NCI-H146 treated with DMSO at 0.1 percent for 48 hours (cell line): Measurements from ENCODE around the gene MICAL2.

Source experiments
- DNase-seq: peaks from one replicate; lab custom pipeline; 2025; ENCODE audit not compliant: unreplicated experiment; lab: John Stamatoyannopoulos, UW

MICAL2 gene

DNA sequence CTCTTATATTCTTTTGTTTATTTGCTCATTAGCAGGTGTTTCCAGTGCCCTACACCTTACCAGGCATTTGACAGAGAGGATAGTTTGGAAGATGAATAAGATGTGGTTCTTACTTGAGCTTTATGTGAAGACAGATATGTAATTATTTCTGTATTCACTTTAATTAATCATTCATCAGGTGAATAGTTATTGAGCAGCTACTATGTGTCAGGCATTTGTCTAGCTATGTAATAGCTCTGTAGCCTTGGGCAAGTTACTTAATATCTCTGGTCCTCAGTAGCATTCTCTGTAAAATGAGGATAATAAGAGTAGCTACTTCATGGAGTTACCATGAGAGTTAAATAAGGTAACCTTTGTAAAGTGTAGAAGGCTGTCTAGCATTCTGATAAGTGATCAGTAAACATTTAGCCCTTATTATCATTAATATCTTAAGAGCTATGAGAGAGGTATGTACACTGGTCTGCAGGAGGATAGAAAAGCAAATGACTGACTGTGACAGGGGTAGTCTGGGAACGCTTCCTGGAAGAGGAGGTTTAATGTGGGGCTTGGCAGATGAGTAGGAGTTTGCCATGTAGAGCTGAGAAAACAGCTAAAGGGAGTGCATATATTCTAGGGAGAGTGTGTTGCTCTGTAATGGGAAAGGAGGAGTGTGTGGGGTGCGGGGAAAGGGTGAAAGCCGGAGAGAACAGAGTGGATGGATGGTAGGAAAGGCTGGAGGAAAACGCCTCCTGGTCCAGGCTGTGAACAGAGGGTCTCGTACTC is 56.1 kb downstream of the MICAL2 start:
- DNase-seq: no peak

DNA sequence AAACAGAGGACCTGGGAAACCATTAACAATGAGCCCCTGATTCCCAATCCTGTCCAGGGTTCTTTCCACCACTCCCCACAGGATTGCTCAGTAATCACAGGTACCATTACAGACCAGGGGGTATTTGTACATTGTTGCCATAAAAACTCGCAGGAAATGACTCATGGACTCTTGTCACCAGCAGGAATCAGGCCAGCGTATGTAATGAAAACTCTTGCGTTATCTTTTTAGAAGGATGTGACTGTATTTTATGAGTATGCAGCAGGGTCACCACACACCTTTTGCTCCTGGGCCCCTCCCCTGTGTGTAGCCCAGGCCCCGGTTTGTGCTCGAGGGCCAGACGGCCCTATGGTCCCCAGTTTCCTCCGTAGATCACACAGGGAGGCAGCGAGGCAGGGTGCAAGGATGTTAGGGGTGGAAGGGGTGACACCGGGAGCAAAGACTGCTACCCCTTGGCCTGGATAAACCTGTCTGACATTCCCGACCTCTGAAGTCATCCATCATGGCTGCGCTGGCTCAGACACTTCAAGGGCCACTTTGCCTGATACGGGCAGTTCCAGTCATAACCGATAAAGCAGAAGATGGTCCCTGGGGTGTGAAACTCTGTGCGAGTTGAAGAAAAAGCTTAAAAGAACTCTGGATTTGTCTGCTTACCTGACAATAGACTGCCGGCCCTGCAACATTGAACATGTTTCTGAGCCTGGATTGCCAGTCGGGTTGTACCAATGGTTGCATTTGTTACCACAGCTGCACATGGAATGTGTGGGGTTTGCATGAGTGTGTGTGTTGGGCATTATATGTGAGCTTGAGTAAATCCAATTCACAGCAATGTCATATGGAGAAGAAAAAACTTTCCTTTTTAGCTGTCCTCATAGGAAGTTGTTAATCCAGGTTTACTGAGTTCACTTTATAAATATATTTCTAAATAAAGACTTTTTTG is 56.9 kb downstream of the MICAL2 start:
- DNase-seq: peak; percentile 85

DNA sequence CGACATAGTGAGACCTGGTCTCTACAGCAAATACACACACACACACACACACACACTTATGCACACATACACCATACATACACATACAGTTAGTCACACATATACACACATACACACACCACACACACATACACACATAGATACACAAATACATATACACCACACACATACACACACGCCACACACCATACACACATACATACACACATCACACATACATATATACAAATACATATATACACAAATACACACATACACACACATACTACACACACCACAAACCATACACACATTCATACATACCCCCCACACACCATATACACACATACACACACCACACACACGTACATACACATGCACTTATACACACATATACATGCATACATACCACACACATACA is 57.7 kb downstream of the MICAL2 start:
- DNase-seq: peak; percentile 6

DNA sequence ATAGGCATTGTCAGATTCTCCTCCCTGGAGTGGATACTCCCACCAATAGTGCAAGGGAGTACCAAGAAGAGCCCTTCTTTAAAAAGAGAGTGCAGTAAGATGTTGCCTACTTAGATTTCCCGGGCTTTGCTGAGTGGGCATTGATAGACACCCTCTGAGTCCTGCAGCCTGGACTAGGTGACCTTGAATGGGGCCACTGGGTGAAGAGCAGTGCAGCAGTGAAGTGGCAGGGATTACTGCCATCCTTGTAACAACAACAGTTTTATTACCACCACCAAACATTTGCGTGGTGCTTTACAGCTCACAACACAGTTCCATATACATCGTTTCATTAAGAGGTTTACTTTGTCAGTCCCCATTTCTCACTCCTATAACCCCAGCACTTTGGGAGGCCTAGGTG is 59.4 kb downstream of the MICAL2 start:
- no peak for DNase-seq

DNA sequence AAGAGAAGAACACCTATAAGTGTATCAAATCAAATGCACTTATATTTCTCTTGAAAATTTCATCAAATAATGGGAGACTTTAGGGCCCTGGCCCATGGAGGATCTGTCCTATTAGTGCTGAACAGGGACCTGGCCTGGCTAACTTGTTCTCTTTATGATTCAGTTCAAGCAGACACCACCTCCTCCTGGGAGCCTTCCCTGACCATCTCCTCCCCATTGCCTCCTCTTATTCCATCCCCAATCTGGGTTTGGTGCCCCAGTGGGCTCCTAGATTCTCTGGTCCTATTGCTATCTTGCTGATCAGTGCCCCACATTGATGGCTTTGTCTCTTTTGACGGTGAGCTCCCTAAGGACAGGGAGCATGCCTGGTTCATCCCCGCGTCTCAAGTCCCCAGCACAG is 60.1 kb downstream of the MICAL2 start:
- DNase-seq: no peak

DNA sequence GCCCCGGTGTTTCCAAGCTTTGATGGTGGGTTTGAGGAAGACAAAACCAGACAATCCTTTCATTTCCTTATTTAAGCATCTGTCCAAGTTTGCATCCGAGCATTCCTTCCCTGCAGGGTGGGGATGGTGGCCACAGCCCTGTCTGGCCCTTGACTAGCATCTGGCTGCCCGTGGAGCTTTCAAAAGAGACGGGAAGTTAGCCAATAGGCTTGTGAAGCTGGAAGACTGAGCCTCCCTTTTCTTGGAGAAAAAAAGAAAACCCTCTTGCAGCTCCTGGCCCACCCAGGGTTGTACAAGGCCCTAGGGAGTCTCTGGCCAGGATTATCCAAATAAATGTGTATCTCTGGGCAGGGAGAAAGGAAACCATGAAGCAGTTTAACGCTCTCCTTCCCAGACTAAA is 60.6 kb downstream of the MICAL2 start:
- no peak for DNase-seq

DNA sequence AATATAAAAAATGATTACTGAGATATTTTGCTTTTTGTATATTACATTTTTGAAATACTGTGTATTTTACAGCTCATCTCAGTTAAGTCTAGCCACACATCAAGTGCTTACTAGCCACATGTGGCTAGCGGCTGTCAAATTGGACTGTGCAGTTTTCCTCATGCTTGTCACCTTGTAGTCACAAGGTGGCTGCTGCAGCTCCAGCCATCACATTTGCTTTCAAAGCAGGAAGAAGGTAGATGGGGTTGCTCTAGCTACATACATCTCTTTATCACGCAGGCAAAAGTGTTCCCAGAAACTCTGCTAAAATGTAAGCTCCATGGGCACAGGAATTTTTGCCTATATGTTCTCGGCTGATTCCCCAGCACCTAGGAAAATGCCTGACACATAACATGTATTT is 61.5 kb downstream of the MICAL2 start:
- DNase-seq: no peak

DNA sequence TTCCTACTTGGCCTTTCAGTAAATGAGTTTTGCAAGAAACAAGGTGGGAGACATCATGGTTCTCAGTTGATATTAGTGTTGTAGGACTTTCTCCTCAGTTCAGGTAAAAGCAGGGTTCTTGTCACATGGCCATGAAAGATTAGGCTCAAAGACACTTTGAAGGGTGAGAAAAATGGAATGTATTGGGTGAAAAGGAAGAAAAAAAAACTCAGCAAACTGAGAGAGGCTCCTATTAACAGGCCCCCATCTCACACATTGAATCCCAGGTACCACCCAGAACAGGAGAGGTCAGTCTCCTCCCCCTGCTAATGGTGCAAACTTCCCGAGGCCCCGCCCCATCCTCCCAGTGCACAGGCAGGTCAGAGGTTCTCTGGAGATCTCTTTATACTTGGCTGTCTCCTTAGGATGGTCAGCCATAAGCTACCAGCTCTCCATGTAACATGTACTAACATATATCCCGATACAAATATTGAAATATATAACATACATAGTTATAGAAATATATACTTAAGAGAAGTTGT is 62.2 kb downstream of the MICAL2 start:
- DNase-seq: no peak

DNA sequence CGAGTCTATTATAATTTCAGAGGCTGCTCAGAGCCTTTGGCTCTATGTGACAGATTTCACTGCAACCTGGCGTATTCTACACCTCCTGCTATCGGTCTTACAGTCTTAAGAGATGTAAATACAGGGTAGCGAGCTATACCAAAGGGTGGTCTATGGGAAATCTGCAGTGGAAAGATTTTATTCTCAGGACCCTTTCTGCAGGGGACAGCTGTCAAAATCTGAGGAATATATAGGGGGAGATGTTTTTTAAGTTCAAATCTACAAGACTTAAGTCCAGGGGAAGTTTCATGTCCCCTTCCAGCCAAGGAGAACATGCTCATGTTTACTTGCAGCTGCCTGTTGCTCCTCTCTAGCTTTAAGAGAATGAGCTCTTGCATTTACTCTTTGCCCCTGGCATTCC is 62.7 kb downstream of the MICAL2 start:
- no peak for DNase-seq

DNA sequence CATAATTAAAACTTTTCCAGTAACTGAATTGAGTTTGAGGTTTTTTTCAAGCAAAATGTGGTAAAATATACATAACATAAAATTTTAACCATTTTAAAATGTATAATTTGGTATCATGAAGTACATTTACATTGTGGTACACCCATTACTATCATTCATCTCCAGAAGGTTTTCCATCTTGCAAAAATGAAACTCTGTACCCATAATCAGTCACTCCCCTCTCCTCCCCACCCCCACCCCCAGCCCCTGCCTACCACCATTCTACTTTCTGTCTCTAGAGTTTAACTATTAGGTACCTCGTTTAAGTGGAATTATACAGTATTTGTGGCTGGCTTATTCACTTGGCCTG is 63.7 kb downstream of the MICAL2 start:
- DNase-seq: no peak

DNA sequence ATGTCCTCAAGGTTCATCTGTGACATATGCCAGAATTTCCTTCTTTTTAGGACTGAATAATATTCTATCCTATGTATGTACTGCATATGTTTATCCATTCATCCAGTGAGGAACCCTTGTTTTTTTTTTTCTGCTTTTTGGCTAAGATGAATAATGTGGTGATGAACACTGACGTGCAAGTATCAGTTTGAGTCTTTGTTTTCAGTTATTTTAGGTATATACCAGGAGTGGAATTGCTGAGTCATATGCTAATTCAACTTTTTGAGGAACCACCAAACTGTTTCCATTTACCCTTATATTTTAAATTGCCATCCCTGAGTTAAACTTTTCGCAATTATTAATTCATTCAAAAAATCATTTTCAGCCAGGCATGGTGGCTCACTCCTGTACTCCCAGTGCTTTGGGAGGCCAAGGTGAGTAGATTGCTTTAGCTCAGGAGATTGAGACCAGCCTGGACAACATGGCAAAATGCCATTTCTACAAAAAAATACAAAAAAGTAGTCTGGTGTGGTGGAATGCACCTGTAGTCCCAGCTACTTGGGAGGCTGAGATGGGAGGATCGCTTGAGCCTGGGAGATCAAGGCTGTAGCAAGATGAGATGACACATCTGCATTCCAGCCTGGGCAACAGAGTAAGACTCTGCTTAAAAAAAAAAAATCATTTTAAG is 64.2 kb downstream of the MICAL2 start:
- DNase-seq: no peak

DNA sequence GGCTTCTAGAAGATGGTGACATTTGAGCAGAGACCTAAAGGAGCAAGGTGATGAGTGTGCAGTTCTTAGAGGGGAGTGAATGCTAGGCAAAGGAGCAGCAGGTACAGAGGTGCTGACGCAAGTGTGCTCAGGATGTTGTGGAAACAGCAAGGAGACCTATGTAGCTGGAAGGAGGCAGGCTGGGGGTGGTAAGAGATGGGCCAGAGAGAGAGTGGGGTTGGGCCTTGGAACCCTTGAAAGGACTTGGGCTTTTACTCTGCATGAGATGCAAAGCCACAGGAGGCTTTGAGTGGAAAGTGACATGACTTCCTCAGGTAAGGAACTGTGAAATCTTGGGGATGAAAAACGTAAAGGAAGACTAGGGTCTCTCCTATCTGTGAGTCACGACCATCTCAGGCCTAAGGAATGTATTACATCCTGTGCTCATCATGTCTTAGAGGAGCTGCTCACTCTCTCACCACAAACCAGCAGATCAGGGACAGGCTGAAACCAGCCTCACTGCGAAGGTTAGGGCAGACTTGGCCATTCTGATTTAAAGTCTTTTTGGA is 65.4 kb downstream of the MICAL2 start:
- DNase-seq: no peak

DNA sequence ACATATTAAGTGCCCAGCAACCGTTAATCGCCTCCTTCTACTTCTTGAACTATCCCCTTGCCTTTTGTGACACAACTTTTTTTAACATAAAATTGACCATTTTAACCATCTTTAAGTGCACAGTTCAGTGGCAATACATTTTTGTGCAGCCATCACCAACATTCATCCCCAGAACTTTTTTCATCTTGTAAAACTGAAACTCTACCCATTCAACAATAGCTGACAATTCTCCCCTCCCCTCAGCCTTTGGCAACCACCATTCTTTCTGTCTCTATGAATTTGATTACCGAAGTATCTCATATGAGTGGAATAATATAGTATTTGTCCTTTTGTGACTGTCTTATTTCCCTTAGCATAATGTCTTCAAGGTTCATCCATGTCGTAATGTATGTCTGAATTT is 66.0 kb downstream of the MICAL2 start:
- no peak for DNase-seq

DNA sequence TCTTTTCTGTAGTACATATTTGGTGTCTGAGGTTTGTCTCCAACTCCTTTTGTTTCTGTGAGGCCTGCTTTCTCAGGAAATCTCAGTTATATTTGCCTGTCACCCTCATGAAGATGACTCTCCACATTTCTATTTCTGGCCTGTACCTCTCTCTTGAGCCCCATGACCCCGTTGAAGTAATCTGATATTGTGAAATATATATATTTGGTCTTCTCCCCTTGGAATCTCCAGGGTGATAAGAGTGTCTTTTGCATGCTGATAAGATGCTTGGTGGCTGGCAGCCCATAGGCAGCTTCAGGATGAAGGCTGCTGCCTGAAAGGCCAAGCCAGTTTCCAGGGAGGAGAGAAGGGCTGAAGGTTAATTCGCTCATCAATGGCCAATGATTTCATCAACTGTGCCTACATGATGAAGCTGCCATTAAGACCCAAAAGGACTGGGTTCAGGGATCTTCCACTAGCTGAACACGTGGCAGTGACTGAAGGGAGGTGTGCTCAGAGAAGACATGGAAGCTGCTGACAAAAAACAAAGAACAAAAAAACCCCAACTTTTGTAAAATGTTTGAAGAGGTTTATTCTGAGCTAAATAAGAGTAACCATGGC is 67.4 kb downstream of the MICAL2 start:
- DNase-seq: no peak

DNA sequence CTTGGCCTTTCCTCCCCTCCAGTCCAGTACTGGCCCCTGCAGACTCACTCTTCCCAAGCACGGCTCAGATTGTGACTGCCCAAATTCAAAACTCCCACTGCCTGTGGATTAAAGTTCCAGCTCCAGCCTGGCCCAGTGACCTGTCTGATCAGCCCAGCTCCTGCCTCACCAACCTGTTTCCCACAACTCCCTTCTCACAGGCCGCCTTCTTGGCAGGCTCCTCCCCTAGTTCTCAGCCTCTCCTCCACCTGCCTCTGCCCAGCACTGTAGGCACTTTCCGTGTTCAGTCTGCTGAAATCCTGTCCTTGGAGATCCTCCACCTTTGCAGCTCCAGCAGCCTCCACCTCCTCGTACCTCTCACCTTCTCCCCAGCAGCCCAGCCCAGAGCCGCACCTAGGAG is 68.6 kb downstream of the MICAL2 start:
- no peak for DNase-seq

DNA sequence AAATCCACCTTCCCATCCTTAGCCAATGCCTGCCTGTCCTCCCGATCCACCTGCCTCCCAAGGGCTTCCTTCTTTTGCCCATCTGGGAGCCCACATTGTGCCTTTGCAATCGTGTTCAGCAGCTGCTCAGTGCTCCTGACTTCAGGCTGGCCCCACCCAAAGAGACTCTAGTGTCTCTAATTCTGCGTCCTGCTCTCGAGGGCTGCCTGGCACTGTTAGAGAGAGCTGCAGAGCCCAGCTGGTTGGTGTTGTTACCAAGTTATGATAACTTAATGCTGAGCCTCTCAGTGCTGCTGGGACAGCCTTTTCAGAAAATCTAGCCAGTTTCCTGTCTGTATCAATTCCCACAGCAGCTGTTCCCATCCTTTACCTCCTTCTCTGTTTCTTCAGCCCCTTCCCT is 69.1 kb downstream of the MICAL2 start:
- no peak for DNase-seq

DNA sequence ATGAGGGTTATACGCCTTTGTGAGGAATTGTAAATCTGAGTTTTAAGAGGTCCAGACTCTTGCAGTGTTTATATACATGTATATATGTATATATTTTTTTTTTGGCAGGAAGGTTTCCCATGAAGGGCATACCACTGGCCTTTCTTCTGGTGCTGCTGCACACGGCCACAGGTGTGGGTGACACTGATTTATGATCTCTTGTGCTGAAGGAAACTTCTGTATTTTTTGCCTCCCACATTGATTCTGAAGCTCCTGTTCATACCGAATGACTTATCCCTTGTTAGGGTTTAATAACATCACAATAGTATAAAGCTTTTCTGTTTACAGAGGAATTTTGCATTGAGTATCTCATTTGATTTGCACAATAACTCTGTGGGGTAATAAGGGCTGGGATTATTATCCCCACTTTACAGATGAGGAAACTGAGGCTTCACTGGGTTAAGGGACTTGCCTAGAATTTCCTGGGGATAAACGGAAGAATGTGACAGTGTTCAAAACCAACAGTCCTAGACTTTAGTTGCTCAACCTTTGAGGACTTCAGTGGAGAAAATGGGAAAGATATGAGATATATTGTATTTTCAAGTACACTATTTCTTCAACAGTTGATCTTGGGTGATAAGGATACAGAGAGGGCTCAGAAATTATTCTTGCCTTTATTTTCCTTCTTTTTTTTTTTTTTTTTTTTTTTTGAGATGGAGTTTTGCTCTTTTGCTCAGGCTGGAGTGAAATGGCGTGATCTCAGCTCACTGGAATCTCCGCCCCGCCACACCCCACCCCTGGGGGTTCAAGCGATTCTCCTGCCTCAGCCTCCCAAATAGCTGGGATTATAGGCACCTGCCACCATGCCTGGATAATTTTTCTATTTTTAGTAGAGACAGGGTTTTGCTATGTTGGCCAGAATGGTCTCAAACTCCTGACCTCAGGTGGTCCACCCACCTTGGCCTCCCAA is 70.1 kb downstream of the MICAL2 start:
- no peak for DNase-seq

DNA sequence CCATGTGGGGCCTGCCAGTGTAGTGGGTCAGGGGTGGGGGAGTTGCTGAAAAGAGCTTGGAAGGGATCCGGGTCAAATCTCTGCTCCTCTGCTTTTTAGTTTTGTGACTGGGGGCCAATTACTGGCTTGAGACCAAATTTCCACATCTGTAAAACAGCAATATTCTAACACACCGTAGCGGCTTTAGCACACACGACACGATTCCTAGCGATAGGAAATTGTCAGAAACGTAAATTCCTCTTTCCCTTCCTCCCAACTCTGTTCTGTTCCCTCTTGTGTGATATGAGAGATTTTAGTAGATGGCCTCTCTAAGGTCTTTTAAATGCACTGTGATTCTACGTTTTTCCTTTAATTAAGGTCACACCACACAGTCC is 71.9 kb downstream of the MICAL2 start:
- DNase-seq: no peak

DNA sequence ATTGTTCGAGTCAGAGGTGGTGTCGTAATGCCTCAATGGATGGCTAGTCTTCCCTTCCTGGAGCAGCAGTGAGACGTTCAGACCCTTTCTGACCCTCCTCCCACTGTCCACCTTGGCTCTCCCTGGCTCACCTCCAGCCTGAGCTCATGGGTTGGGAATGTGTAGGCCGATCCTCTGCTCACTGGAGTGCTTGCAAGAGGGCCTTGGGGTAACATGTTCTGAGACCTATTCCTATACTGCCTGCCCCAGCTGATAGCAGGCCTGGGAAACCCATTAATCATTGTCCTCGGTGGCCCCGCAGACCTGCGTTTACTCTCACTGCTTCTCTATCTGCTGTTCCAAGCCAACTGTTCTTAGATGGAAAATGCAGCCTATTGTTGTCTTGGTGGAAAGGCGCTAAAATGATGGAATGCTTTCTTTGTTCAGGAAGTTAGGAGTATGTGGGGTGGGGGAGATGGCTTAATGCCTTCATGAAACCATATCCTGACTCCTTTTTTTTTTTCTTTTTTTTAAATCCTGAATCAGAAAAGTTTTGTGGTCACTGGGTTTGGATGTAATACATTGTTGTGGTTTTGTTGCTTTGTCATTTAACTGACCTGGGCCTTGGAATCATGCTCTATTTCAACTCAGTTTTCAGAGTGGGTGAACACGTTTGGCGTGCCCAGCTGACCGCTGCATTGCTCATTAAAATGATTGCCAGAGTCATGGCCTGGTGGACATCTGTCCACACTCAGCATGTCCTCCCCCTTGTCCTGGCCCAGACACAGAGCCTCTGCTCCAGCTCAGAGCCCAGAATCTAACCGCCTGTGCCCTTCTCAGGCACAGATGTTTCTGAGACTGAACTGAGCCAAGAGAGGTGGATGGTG is 72.5 kb downstream of the MICAL2 start:
- no peak for DNase-seq
